CD4-positive, alpha-beta T cell (primary cell): ENCODE results near the gene MUSTN1. TPM values are rescaled to one million over a fixed set of nuclear protein-coding genes. Genes with fewer than 3 reads are reported as not detected.

Experiments used
- ATAC-seq: fragments of 200-7000 bp; cut with Tn5 transposase; one replicate; pipeline ENCODE4 v1.10.0; 2022; ENCODE audit warnings: mild to moderate bottlenecking; ENCODE audit not compliant: poor library complexity
- CTCF ChIA-PET: fragments of 350-600 bp; sonication (Branson Sonifier 250); formaldehyde crosslinking; loops from one replicate; lab custom pipeline; 2021; ENCODE audit warnings: antibody characterized with exemption, inconsistent platforms; lab: Charles Lee
- POLR2A ChIA-PET: fragments of 350-600 bp; sonication (Branson Sonifier 250); formaldehyde crosslinking; loops from one replicate; lab custom pipeline; 2021; ENCODE audit warnings: antibody characterized with exemption, inconsistent platforms; lab: Charles Lee
- DNase-seq, 14 experiments: peaks; one replicate each; pipeline ENCODE4 v3.0.0-alpha.2; 2013 to 2020; ENCODE audit warnings: mixed read lengths in 2 of 14
- H3K27ac ChIP-seq, 2 donors: one replicate each; pipeline versions ENCODE4 v1.5.1 to v1.7.0; 2013; ENCODE audit warnings: low read length in 2 of 2, low read depth in 1 of 2, mild to moderate bottlenecking in 1 of 2
- H3K27me3 ChIP-seq, 2 experiments: 1 replicate in 1 of 2; 2 replicates in 1 of 2; pipeline versions ENCODE4 v1.6.1 to v1.7.0; 2013; ENCODE audit warnings: low read length in 2 of 2, control low read depth in 1 of 2, mild to moderate bottlenecking in 1 of 2, moderate library complexity in 1 of 2; ENCODE audit not compliant: insufficient read depth in 2 of 2, control insufficient read depth in 1 of 2
- H3K36me3 ChIP-seq: one replicate; pipeline ENCODE4 v1.6.1; 2013; ENCODE audit warnings: low read length, control low read depth; ENCODE audit not compliant: insufficient read depth
- H3K4me1 ChIP-seq: one replicate; pipeline ENCODE4 v1.6.1; 2013; ENCODE audit warnings: low read length, control low read depth; ENCODE audit not compliant: insufficient read depth
- H3K4me3 ChIP-seq: one replicate; pipeline ENCODE4 v1.5.1; 2013; ENCODE audit warnings: mild to moderate bottlenecking, low read length, moderate library complexity
- H3K9me3 ChIP-seq, 2 experiments: 1 replicate in 1 of 2; 2 replicates in 1 of 2; pipeline versions ENCODE4 v1.6.1 to v1.7.0; 2013; ENCODE audit warnings: low read length in 2 of 2, mild to moderate bottlenecking in 2 of 2, control low read depth in 1 of 2, moderate library complexity in 1 of 2; ENCODE audit not compliant: control insufficient read depth in 1 of 2, insufficient read depth in 1 of 2
- H3K27ac Mint-ChIP-seq: one replicate; pipeline ENCODE4 v1.8.0; 2020; ENCODE audit warnings: mixed read lengths
- H3K27me3 Mint-ChIP-seq: one replicate; pipeline ENCODE4 v1.8.0; 2021; ENCODE audit warnings: mixed read lengths
- H3K36me3 Mint-ChIP-seq: one replicate; pipeline ENCODE4 v1.8.0; 2021; ENCODE audit warnings: low read depth, mixed read lengths
- H3K4me1 Mint-ChIP-seq: one replicate; pipeline ENCODE4 v1.8.0; 2021; ENCODE audit warnings: low read depth, mixed read lengths
- H3K4me3 Mint-ChIP-seq: one replicate; pipeline ENCODE4 v1.8.0; 2020; ENCODE audit warnings: mild to moderate bottlenecking, mixed read lengths
- H3K9me3 Mint-ChIP-seq: one replicate; pipeline ENCODE4 v1.8.0; 2020; ENCODE audit warnings: mixed read lengths
- CTCF ChIP-seq: fragments of 200-600 bp; IDR thresholded peaks from one replicate; pipeline ENCODE4 v1.8.0; 2022; ENCODE audit warnings: antibody characterized with exemption, mild to moderate bottlenecking
- intact Hi-C, 2 experiments: fragments of 100-400 bp; cut with DNase I in 1 of 2; cut with micrococcal nuclease in 1 of 2; formaldehyde crosslinking; loops; one replicate each; pipeline versions ENCODE4 v1.15.1 to v1.9.0; 2023 to 2025; cut with DNase I, micrococcal nuclease
- total RNA-seq, 174 experiments: library from RNA in 2 of 174; stranded (reverse) in 2 of 174; gene quantifications; one replicate each; pipeline ENCODE4 v1.2.3 and lab custom pipeline; 2021 to 2026

Gene MUSTN1
- total RNA-seq, 2 experiments from 2014 or later = 10.7 to 11.3 TPM

DNA sequence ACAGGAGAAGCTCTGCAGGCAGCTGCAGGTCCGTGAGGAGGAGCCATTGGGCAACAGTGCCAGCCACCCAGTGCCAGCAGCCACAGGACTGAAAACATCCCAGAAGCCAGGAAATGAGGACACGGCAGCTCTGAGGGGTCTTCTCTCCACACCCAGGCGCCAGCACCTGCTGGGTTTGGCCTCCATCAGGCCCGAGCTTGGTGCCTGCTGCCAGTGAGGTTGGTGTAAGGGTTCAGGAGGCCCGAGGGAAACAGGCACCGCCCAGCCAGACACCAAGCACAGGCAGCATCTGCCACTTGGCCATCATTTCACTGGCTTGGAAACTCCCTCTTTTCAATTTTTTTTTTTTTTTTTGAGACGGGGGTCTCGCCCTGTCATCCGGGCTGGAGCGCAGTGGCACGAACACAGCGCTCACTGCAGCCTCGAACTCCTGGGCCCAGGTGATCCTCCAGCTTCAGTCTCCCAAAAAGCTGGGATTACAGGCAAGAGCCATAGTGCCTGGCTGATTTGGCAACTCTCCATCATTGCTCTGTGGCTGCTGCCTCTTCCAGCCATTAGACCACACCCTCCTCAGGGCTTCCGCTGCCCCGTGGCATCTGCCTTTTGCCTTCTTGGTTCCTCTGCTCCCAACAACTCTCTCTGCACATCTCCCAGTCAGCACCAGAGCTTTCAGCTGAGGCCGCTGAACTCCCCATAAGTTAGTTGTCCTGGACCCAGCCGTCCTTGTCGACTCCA lies 41.7 kb downstream of the MUSTN1 start:
- Mint-ChIP-seq H3K4me1 (no peaks in the 10 kb centered on the region), H3K27ac (no peak overlapping the region), H3K36me3 (no peaks in the 10 kb centered on the region), H3K4me3 (no peak overlapping the region), H3K9me3 (no peaks in the 10 kb centered on the region), H3K27me3 (no peaks in the 10 kb centered on the region)
- ChIA-PET POLR2A (no interaction called here), CTCF (no interaction called here)
- H3K4me1 ChIP-seq = no peaks in the 10 kb centered on the region
- no peak for TF ChIP-seq CTCF
- ATAC-seq (no peak), DNase-seq (no peak)
- no peaks in the 10 kb centered on the region for H3K27me3 ChIP-seq
- no peaks in the 10 kb centered on the region for H3K36me3 ChIP-seq
- intact Hi-C loops = no loop called here
- H3K27ac ChIP-seq = no peak overlapping the region
- no peaks in the 10 kb centered on the region for H3K9me3 ChIP-seq
- no peak overlapping the region for H3K4me3 ChIP-seq

DNA sequence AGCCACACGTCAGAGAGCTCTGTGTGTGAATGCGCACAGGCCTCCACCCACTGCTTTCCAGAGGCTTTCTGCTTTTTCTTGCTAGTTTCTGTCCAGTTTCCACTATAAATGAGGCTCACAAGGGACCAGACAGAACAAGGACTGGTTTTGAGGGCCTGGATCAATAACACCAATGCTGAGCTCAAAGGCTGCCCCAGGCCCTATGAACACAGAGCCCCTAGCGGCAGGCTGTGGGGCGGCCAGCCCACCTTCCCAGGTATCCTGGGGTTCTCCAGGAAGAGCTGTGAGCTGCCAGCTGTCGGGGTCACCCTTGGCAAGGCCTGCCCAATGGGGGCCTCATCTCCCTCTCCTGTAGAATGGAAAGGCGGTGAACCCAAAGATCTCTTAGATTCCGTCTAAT lies 42.4 kb downstream of the MUSTN1 start:
- Mint-ChIP-seq H3K4me1 (no peaks in the 10 kb centered on the region), H3K27me3 (no peaks in the 10 kb centered on the region), H3K4me3 (no peak overlapping the region), H3K9me3 (no peaks in the 10 kb centered on the region), H3K27ac (no peak overlapping the region), H3K36me3 (no peaks in the 10 kb centered on the region)
- no peak overlapping the region for H3K27ac ChIP-seq
- DNase-seq (no peak), ATAC-seq (no peak)
- ChIA-PET CTCF (no interaction called here), POLR2A (no interaction called here)
- H3K27me3 ChIP-seq = no peaks in the 10 kb centered on the region
- no peaks in the 10 kb centered on the region for H3K36me3 ChIP-seq
- intact Hi-C loops = no loop called here
- no peaks in the 10 kb centered on the region for H3K9me3 ChIP-seq
- H3K4me1 ChIP-seq = no peaks in the 10 kb centered on the region
- no peak overlapping the region for H3K4me3 ChIP-seq
- TF ChIP-seq CTCF = no peak

GRCh38 chr3:52791928-52792327 lies 42.9 kb downstream of the MUSTN1 start:
- no peak overlapping the region for H3K27ac ChIP-seq
- H3K4me1 Mint-ChIP-seq = no peaks in the 10 kb centered on the region
- H3K9me3 Mint-ChIP-seq = no peaks in the 10 kb centered on the region
- ChIA-PET CTCF (no interaction called here), POLR2A (no interaction called here)
- ATAC-seq (no peak), DNase-seq (no peak)
- no peaks in the 10 kb centered on the region for H3K27me3 ChIP-seq
- H3K36me3 ChIP-seq = no peaks in the 10 kb centered on the region
- no peak overlapping the region for H3K4me3 Mint-ChIP-seq
- TF ChIP-seq CTCF = no peak
- H3K36me3 Mint-ChIP-seq = no peaks in the 10 kb centered on the region
- no peaks in the 10 kb centered on the region for H3K27me3 Mint-ChIP-seq
- no peak overlapping the region for H3K27ac Mint-ChIP-seq
- H3K9me3 ChIP-seq = no peaks in the 10 kb centered on the region
- H3K4me3 ChIP-seq = no peak overlapping the region
- H3K4me1 ChIP-seq = no peaks in the 10 kb centered on the region
- intact Hi-C loops = no loop called here
